Fibroblast of pulmonary artery (primary cell): ENCODE results near the gene ARHGAP6.
A peak's percentile ranks its signal among the peaks of the same experiment; 100 is the strongest.

Experiments
- DNase-seq: peaks from one replicate; pipeline ENCODE4 v3.0.0-alpha.2; 2010; ENCODE audit warnings: low read depth
- H3K4me3 ChIP-seq: replicated peaks from 2 replicates; pipeline ENCODE4 v1.5.1; 2011; ENCODE audit warnings: low read depth, mild to moderate bottlenecking, control low read depth, low read length, moderate library complexity
- TF ChIP-seq, protein P1 (sequence below): IDR thresholded peaks from 2 replicates; pipeline ENCODE4 v1.5.1; 2011; ENCODE audit warnings: mild to moderate bottlenecking, control low read depth, low read length, inconsistent platforms; ENCODE audit errors: missing control alignments

The ARHGAP6 gene

DNA sequence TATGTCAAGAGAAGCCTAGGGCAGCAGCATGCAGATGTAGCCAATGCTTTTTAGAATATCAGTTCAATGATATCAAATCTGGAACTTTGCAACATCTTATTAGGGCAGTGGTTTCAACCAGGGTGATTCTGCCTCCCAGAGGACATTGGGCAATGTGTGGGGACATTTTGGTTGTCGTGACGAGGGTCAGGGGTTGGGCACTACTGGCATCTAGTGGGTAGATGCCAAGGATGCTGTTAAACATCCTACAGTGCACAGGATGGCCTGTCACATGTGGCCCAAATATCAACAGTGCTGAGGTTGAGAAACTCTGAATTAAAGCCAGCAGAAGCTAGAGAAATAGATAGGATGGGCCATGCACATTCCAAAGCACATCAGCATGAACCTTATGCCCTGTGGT lies 220.2 kb downstream of the ARHGAP6 start:
- no peak overlapping the region for H3K4me3 ChIP-seq
- TF ChIP-seq, protein P1, sequence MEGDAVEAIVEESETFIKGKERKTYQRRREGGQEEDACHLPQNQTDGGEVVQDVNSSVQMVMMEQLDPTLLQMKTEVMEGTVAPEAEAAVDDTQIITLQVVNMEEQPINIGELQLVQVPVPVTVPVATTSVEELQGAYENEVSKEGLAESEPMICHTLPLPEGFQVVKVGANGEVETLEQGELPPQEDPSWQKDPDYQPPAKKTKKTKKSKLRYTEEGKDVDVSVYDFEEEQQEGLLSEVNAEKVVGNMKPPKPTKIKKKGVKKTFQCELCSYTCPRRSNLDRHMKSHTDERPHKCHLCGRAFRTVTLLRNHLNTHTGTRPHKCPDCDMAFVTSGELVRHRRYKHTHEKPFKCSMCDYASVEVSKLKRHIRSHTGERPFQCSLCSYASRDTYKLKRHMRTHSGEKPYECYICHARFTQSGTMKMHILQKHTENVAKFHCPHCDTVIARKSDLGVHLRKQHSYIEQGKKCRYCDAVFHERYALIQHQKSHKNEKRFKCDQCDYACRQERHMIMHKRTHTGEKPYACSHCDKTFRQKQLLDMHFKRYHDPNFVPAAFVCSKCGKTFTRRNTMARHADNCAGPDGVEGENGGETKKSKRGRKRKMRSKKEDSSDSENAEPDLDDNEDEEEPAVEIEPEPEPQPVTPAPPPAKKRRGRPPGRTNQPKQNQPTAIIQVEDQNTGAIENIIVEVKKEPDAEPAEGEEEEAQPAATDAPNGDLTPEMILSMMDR, result no peak
- no peak for DNase-seq

DNA sequence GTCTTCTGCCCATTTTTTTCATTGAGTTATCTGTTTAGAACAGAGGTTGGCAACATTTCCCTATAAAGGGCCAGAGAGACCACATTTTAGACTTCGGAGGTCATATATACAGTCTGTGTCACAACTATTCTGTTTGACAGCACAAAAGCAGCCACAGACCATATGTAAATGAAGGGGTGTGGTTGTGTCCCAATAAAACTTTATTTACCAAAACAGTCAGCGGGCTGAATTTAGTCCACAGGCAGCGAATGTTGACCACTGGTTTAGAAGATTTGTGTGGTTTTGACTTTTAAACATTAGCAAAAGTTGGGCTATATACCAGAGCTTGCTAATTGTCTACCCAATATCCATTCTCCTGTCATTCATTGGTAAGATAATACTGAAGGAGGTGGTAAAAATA lies 221.7 kb downstream of the ARHGAP6 start:
- no peak for DNase-seq
- no peak overlapping the region for H3K4me3 ChIP-seq
- TF ChIP-seq, protein P1, result no peak

DNA sequence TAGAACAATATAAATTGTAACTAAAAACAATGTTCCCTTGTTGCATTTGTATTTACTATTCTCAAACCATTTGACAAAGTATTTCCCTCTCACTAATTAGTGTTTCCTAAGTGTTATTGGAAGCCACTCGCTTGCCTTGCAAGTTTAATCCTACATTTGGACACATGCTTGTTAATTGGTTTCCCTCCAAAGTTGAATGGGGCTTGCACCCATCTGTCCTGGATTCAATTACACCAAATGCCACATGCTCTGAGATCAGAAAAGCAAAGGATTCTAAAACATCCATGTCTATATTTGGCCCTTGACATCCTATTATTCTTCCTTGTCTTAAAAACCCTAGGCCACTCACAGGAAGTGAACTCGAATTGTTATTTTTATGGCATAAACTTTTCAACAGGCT lies 225.9 kb downstream of the ARHGAP6 start:
- TF ChIP-seq, protein P1, result no peak
- no peak for DNase-seq
- no peak overlapping the region for H3K4me3 ChIP-seq

DNA sequence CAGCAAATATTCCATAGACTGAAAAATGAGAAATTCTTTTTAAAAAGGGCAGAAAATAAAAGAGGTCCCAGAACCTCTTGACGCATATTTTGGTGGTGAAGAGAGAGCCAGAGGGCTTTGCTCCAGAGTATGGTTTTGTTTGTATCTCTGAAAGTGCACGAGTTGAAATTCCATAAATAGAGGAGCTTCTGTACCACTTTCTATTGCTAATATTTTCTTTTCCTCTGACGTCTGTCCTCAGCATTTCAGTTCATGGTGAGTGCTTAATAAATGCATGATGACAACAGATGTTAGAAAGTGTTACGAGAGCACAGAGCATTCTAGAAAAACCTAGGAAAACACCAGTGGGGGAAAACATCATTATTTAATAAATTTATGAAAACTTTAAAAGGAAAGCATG lies 227.0 kb downstream of the ARHGAP6 start:
- no peak overlapping the region for H3K4me3 ChIP-seq
- TF ChIP-seq, protein P1, result no peak
- DNase-seq, result peak; percentile 56

DNA sequence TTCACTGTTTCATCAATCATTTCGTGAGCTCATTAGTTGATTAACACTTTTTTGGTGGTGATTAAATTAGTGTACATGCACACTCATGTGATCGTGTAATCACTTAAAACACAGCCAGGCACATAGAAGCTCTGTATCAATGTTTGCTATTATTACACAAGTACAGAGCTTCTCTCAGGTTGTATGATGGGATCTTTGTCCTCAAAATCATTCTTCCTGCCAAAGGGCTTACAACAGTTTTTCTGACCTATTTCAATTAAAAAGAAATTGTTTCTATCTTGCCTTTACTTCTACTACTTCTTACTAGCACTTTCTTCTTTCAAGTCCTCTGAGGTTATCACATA lies 227.4 kb downstream of the ARHGAP6 start:
- no peak for DNase-seq
- TF ChIP-seq, protein P1, result no peak
- H3K4me3 ChIP-seq, result no peak overlapping the region

DNA sequence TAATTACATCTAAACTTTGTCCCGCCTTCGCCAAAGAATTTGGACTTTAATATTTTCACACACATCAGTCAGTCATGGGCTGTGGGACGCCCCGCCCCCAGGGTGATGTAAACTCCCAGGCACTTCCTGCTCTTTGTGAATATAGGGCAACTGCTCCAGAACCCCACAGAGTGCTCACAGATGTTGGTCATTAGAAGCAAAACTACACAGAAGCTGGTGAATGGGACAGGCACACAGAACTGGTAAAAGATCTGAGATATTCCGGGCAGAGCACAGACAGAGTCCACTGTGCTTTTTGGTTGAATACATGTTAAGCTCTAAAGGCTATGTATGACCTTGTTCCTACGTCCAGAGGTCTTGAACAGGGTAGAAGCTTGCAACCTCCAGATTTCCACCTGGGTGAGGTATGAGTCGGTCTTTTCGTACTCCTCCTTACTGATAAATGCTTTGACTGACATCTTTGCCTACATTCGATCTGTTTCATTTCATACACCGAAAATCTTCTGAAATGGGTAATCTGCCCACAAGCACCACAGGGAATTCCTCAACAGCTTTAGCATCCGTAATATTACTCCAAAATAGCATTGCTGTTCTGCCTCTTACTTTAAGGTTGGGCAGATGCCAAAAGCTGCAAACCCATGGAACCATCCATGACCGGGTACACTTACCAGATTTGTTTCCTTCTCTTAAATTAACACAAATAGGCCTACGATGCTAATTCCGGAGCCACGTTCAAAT lies 227.9 kb downstream of the ARHGAP6 start:
- H3K4me3 ChIP-seq, result no peak overlapping the region
- TF ChIP-seq, protein P1, result no peak
- peak; percentile 65 for DNase-seq

DNA sequence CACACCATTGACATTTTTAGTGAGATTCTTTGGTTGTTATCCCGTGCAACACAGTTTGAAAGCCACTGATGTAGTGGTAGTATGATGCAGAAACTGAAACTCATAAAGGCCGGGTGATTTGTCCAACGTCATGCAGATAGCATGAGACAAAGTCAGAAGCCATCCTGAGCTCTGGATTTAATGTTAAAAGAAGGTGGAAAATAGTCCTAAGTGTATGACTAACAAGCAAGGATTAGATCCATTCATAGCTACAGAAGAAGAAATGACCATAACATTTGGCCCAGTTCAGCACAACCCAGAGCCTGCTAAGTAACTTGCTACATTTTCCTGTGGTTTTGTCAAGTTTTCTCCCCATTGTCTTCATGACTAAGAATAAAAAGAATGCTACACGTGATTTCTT lies 230.2 kb downstream of the ARHGAP6 start:
- DNase-seq, result peak; percentile 84
- H3K4me3 ChIP-seq, result no peak overlapping the region
- TF ChIP-seq, protein P1, result no peak
